NCI-H345 treated with DMSO at 0.1 percent for 48 hours (cell line): ENCODE measurements around the gene CRMP1.
A peak's percentile ranks its signal among the peaks of the same experiment; 100 is the strongest.

Experiments used
- DNase-seq: peaks from one replicate; lab custom pipeline; 2025; ENCODE audit not compliant: unreplicated experiment; lab: John Stamatoyannopoulos, UW

The CRMP1 gene

DNA sequence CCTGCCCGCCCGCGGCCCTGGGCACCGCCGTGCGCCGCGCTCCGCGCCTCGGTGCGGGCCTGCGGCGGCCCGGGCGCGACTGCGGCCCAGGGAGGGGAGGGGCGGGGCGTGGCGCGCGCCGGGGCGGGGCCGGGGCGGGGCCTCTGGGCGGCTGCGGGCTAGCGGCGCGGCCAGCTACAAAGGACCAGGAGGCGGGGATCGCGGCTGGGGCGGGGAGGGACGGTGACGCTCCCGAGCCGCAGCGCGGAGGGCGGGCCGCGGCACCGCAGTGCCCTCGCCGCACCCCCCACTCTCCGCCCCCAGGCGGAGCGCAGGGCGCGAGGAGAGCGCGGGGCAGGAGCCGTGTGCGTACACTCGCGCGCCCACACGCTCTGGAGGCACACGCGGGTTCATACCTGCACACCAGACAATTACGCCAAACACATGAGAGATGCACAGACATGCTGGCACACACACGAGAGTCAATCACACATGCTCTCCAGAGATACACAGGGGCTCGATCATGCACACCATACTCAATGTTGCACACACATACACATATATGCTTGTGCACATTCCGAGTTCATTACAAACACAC lies at the start of gene CRMP1:
Gene CRMP1, minus strand, starts transcription at position 83 of the 577 bp plus-strand sequence. CDS start 117 bp downstream, outside the sequence.
- DNase-seq, result peak; percentile 56

DNA sequence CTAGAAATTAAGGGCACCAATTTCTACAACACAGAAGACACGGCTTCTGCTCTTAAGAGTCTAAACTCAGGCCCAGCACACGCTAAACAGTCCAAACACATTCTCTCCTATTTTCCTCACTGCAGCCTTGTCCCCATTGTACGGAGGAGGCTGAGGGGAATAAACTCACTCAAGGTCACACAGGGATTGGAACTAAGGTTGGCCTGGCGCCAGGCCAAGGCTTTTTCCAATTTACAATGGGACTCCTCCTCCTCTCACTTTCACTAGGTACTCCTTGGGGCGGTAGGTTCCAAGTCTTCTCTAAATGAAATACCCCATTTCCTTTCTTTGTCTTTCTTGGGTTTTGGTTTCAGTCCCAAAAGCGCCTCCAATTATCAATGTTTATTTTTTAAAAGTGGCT lies 48.7 kb upstream of the CRMP1 start:
- no peak for DNase-seq

DNA sequence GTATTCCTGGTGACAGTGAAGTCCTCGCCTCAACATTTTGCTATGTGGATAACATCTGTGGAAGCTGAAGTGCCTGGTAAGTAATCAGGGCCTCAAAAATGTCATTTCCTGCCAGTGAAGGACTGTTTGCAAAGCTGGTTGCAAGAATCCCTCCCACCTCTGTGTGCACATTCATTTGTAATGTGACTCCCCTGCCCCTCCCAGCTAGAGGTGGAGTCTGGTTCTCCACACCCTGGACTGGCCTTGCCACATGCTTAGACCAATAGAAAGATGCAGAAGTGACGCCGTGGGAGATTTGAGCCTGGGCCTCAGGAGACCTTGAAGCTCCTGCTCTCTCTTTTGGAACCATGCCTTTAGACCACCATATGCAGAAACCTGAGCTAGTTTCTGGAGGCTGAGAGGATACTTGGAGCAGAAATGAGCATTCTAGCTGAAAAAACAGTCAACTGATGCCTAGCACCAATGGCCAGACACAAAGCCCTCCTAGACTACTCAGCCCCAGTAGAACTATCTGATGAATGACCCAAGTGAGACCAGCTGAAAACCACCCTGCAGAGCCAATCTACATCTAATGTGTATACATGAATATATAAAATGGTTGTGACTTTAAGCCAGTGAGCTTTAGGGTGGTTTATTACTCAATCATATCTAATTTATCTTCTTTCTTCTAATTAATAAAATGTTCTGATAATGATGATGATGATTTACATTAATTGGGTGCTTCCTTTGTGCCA lies 47.8 kb upstream of the CRMP1 start:
- DNase-seq, result peak; percentile 34

DNA sequence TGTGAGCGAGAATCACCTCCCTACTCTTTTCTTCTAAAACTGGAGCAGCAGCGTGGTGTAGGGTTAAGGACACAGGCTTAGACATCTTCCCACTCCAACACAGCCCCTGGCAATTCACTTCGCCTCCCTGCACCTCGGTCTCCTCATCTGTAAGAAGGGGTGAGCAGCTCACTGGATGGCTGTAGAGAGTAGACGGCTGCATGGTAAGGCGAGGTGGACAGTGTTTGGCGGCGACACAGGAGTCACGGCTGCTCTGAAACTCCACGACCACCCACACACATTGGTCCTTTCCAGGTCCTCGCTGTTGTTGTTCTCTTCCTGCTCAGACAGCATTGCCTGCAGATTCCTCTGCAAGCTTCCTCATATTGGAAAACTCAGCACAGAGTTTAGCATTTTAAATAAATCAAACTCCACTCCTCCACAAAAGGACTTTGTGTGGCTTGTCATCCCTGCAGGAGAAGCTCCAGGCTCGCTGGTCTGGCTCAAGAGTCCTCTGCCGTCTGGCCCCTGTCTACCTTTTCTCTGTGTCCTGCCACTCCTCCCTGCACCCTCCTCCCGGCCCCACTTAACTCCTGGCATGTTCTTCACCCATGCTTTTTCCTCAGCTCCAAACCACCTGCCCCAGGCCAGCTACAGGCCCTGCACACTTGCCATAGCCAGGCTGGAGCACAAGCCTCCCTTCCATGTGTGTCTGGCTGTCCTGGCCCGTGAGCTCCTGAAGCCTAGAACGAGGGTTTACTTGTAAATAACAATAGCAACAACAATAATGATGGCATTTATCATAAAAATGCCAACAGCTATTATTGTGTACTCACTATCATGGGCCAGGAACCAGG lies 41.3 kb upstream of the CRMP1 start:
- no peak for DNase-seq

DNA sequence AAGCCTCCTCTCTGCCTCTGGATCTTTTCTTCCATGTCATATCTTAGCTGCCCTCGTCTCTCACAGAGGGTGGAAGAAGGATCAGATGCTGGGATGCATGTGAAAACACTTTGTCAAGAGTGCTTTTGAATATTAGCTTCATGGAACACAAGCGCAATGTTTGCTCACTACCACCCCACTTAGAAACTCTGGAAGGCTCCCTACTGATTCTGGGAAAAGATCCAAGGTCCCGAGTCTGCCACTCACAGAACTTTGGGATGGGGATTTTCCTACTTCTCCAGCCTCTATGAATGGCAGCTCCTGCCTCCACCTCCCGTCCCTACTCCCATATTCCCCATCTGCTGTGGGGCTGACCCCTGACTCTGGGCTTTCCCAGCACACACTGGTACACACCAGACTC lies 40.2 kb upstream of the CRMP1 start:
- peak; percentile 76 for DNase-seq

DNA sequence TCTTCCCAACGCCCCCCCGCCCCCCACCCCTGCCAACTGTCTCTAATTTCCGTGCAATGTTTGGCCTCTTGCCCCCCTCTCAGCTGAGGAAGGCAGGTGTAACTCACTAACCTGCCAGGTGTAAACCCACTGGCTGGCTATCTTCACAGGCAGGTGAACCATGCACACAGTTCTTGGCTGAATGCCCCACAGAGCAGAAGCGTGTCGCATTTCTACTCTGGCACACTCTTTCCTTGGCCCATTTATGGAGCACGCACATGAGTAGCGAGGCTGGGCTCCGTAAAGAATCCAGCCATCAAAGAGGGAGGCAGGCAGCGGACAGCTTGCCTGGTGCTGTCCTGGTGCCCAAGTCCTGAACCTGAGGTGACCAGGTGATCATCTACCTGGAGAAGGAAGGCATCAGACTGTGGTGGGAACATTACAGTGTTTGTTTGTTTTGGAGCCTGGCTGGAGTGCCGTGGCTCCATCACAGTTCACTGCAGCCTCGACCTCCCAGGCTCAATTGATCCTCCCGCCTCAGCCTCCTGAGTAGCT lies 39.2 kb upstream of the CRMP1 start:
- peak; percentile 84 for DNase-seq

DNA sequence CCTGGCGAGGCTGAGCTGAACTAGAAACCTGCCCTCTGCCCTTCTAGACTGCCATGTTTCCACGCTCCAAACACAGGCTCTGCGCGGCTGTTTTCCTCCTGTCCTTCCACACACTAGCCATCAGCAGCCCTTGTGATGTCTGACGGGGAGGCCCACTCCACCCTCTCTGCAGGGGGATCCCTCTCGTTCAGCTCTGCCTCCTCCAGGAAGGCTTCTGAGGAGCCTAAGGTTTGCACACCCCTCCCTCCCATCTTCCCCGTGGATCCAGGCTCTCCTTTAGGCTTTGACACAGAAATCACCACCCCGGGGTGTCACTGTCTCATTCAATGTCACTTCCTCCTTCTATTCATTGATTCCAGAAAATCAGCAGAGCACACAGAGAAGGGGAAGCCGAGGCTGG lies 38.6 kb upstream of the CRMP1 start:
- peak; percentile 72 for DNase-seq

DNA sequence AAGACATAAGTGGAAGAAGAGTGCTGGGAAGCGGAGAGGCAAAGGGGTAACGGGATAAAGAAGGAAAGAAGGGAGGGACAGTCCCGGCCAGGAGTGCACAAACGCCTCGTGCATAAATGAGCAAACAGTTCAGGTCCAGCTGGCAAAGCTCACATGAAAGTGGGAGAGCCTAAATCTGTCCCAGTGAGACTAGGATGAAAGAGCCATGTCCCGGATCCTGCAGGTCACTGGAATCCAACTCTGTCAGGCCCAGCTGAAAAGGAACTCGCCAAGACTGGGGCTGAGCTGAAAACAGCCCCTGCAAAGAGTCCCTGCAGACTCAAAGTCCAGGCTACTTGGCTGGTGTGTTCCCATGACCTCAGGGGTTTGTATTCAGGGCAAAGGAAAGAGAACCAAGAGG lies 38.0 kb upstream of the CRMP1 start:
- no peak for DNase-seq

DNA sequence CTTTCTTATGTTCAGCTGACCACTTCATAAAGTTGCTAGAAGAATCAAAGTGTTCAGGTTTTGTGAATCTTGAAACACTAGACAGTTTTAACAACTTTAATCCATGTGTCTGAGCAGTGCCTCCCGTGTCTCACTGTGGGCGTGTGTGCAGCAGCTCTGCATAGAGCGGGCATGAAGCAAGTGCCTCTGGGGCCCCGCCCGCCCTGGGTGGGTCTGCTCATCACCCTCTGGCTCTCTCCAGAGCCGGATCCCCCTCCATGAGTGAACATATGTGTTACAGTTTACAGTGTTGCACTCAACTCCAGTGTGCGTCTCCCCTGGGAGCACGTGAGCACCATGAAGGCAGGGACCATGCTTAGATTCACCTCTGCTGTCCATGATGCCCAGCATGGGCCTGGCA lies 37.6 kb upstream of the CRMP1 start:
- no peak for DNase-seq

DNA sequence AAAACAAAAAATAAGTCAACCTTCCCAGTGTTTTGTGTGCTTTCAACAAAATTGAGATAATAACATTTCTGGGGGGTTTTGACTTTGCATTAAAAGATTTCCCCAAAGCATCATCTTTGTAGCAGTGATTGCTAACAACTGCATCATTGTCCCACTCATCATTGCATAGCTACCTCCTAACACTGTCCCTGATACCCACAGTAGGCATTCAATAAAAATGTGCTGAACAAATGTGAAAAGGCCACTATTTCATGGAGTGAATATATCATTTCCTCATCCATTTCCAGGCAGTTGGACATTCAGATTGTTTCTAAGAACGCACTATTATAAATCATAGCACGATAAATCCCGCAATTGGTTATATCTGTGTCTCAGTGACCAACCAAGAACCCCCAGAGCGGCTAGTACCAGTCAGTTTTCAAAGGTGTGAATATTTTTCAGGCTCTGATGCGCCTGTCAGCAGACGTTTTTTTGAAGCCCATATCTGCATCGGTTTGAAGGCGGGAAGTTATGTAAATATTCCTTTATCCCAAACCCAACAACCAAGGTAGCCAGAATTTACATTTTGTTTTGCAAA lies 36.0 kb upstream of the CRMP1 start:
- no peak for DNase-seq

DNA sequence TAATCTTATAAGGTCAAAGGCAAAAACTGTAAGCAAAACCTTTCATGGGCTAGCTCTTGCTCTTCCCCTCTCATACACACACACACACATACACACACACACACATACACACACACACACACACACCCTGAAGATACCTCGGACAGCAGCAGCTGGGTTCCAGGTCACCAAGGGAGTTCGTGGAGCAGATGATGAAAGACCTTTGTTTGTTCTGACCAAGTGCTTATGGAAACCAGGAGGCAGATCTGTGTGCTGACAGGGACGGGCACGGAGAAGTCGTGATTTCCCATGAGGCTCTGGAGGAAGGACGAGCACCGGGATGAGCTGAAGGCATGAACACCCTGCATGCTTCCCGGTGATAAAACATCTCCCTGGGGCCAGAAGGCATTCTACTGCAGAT lies 35.4 kb upstream of the CRMP1 start:
- no peak for DNase-seq

DNA sequence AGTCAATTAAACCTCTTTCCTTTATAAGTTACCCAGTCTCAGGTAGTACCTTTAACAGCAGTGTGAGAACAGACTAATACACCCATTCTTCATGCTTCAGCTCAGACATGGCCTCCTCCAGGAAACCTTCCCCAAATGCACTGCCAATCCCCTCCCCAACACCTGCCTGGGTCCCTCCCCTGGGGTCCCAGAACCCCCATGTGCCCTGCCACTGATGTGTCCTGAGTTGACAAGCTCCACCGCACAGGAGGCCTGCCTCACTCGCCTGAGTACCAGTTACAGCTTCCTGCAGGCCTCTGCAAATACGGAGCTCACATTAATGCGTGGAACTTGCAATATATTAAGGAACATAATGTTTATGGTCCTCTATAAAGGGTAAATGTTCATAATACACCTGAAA lies 34.9 kb upstream of the CRMP1 start:
- no peak for DNase-seq

DNA sequence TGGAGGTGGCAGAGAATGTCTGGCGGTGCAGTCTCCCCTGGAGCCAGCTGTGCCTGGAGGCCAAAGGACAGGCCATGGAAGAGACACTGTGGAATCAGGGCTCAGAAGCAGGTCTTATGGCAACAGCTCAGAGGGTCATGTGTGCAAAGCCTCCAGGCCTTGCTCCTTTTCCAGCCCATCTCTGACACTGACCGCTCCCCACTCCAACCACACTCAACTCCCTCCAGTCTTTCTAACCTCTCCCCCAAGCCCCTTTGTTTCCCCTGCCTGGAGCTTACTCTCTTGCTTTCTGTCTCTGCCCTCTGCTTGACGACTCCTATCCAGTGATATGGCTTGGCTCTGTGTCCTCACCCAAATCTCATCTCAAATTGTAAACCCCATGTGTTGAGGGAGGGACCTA lies 34.2 kb upstream of the CRMP1 start:
- no peak for DNase-seq

DNA sequence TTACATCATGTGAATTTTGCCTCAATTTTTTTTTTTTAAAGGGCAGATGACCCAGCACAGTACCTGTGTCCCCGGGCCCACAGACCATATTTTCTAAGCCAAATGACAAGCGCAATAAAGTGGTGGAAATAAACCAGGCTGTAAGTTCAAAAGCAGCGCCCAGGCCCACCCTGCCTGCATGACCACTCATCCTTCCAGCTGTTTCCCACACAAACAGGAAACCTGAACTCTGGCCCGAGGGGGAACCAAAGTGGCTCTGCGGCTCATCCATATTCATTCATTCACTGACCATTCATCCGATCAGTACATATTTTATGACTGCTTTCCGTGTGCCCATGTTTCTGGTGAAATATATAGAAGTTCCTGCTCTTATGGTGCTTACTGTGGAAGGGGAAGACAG lies 33.7 kb upstream of the CRMP1 start:
- DNase-seq, result no peak

DNA sequence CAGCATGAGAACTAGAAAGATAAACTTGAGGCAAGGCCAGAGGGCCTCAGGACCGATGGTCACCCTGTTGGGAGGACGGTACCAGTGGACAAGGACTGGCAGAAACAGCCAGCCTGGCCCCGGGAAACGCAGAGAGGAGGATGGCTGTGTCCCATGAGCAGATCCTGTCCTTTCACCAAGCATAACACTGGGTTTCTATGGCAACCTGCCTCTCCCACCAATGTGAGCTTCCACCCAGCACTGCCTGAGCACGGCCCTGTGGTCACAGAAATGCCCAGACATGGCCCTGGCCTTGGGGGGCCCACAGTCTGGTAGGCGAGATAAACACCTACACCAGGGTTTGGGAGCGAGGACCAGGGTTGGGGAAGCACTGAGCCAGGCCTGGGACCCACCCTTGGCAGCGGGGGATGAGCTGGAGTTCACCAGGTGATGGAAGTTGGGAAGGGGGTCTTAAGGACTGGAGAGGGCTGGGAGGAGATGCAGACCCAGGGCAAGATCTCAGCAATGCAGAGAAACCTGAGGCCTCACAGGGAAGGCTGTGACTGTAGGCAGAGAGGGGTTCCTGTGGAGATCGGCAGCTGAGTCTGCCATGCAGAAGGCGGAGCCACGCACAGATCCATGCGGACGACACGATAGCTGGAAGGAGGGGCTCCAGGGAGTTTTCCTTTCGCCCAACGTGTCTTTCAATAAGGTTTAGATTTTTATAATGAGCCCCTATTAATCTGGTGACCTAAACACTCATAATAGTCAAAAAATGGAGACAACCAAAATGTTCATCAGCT lies 32.7 kb upstream of the CRMP1 start:
- DNase-seq, result no peak

DNA sequence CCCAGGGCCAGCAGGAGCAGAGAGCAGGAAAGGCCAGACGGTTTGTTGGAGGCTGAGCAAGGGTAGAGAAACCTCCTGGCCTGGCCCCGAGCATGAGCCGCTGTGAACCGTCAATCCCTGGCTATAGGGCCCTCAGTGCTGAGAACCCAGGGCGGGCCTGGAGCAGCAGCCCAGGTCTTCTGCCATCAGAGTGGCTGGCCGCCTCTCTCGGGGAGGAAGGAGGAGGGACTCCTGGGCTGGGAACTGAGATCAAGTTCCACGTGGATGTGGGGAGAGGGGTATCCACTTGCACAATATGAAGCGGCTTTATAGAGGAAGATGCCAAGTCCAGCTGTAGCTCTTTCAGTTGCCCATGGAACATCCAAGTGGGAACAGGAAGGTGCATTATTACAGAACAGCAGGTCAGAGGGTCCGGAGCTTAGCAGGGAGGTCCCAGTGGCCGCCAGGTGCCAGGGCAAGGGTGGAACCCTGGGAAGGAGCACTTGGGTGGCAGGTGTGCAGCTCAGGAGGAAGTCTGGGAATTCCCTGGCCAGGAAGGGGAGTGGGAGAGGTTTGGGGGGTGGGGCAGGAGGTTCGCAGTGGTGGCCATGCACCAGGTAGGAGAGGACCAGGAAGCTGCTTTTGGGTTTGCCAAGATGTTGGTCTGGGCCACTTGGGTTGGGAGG lies 31.7 kb upstream of the CRMP1 start:
- DNase-seq, result no peak

DNA sequence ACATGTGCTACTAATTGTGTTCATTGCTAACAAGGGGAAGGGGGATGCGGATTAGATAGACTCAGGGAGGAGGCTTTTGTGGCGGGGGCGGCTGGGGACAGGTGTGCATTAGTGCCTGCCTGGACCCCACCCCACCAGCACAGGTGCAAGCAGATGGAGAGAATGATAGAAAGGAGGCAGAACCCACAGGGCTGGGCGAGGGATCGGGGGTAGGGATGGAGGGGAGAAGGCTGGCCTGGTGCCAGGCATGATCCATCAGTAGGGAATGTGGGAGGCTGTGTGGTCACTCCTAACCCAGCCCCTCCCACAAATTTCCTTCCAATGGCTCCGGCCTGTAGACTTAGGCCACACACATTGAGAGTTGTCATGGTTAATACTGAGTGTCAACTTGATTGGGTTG lies 30.5 kb upstream of the CRMP1 start:
- no peak for DNase-seq

DNA sequence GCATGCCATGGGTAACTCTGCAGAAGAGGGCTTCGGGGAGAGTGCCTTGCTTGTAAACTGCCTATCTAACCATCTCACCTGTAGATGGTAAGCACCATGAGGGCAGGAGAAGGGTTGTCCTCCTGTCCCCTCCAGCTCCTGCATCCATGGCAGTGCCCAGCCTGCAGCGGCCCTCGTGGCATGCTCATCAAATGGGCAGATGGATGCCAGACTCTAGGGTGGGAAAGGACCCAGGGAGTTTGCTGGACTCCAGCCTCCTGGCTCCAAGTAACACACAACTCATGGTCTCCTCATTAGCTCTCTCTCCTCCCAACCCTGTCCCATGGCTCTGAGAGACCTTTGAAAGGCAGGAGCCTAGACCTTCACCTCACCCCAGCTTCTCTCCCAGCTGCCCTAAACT lies 29.7 kb upstream of the CRMP1 start:
- no peak for DNase-seq

DNA sequence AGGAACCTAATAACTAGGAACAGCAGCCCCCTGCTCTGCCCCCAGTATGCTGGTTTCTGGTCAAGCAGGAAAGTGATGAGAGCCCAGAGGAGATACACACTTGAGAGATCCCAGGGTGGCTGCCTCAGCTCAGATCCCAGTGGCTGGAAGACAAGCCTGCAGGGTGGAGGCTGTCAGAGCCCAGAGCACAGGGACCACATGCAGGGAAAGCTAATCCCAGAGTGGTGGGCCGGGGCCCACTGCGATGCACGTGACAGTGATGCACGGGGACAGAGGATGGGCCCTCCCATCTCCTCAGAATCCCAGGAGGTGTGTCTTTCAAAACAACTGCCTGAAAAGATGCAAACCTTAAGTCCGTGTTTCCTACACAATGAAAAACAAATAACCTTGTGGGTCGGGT lies 29.1 kb upstream of the CRMP1 start:
- no peak for DNase-seq
